Measurements from ENCODE around the gene MS4A7.

DNA sequence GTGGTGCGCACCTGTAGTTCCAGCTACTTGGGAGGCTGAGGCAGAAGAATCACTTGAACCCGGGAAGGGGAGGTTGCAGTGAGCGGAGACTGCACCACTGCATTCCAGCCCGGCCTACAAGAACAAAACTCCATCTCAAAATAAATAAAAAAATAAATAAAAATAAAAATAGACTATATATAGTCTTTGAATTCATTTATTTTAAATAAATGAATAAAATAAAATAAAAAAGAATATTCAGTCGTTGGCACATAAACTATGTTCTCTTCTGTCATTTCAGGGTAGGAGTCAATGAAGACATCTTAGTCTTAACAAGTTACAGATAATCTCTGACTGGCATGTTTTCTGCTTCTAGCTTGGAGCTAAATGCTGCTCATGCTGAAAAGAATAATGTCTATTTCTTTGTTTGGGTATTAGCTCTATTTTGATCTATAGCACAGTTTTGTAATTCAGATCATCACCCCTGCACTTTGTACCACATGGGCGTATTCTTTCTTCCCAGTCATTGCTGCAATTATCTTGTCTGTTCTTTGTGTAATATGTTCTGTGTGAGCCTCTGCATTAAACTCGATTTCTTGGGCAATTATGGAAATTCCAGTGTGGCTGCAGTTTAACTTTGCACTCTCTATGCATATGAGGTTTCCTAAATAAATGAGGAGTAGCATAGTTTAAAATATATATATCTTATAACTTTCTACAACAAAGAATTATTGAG is 16.5 kb downstream of the MS4A7 start:
- TF ChIP-seq CTCF (IDR thresholded peaks at IDR 0.05; ENCODE audit: low read length) (no peak), EZH2 (IDR thresholded peaks at IDR 0.05; ENCODE audit: borderline replicate concordance, low read length) (no peak)

Measured in OCI-LY1 (cell line).